DND-41 (cell line): Measurements from ENCODE around the gene ZNF132.
"Not testable (repeated sequence)": the region's sequence is repeated elsewhere in the genome, so short reads cannot be mapped to it uniquely, and the experiment has no call there.

Source experiments
- ATAC-seq: fragments of 200-7000 bp; cut with Tn5 transposase; 3 replicates; pipeline ENCODE4 v1.9.1; 2021; ENCODE audit warnings: low read depth; ENCODE audit not compliant: insufficient read depth
- DNase-seq: peaks from one replicate; pipeline ENCODE4 v3.0.0-alpha.2; 2020
- H2AFZ ChIP-seq: 2 replicates; pipeline ENCODE4 v1.6.0; 2012; ENCODE audit warnings: low read depth, low read length
- H3K27ac ChIP-seq: 2 replicates; pipeline ENCODE4 v1.5.1; 2012; ENCODE audit warnings: low read length, inconsistent platforms
- H3K27me3 ChIP-seq: fragments of 200-600 bp; sonication (generic); 2 replicates; pipeline ENCODE4 v1.6.0; 2012; ENCODE audit warnings: low read length, mild to moderate bottlenecking, inconsistent platforms; ENCODE audit not compliant: insufficient read depth, poor library complexity
- H3K36me3 ChIP-seq: 2 replicates; pipeline ENCODE4 v1.5.1; 2012; ENCODE audit warnings: low read length, inconsistent platforms; ENCODE audit not compliant: insufficient read depth
- H3K4me1 ChIP-seq: 2 replicates; pipeline ENCODE4 v1.5.1; 2012; ENCODE audit warnings: mild to moderate bottlenecking, low read length; ENCODE audit not compliant: insufficient read depth
- H3K4me2 ChIP-seq: 2 replicates; pipeline ENCODE4 v1.6.0; 2012; ENCODE audit warnings: mild to moderate bottlenecking, moderate library complexity, low read length, inconsistent platforms; ENCODE audit not compliant: insufficient read depth
- H3K4me3 ChIP-seq, 2 experiments: fragments of 200-600 bp in 1 of 2; shearing (Covaris generic) in 1 of 2; 2 replicates each; pipeline ENCODE4 v1.5.1; 2012 to 2016; ENCODE audit warnings: inconsistent platforms in 2 of 2, low read length in 2 of 2, mild to moderate bottlenecking in 2 of 2, low read depth in 1 of 2, moderate library complexity in 1 of 2
- H3K79me2 ChIP-seq: 2 replicates; pipeline ENCODE4 v1.6.0; 2012; ENCODE audit warnings: low read length, inconsistent platforms; ENCODE audit not compliant: insufficient read depth
- H3K9ac ChIP-seq: 2 replicates; pipeline ENCODE4 v1.6.0; 2012; ENCODE audit warnings: low read depth, mild to moderate bottlenecking, inconsistent platforms, low read length, moderate library complexity
- H3K9me3 ChIP-seq: 2 replicates; pipeline ENCODE4 v1.5.1; 2012; ENCODE audit warnings: low read length, moderate library complexity, mild to moderate bottlenecking, inconsistent platforms; ENCODE audit not compliant: insufficient read depth, severe bottlenecking
- H4K20me1 ChIP-seq: 2 replicates; pipeline ENCODE4 v1.6.0; 2012; ENCODE audit warnings: low read length; ENCODE audit not compliant: insufficient read depth
- CTCF ChIP-seq: IDR thresholded peaks from 2 replicates; pipeline ENCODE4 v1.5.1; 2012; ENCODE audit warnings: borderline replicate concordance, low read length, moderate library complexity, mild to moderate bottlenecking; ENCODE audit not compliant: poor library complexity, severe bottlenecking; ENCODE audit errors: extremely low read depth
- EZH2 ChIP-seq: IDR thresholded peaks from 3 replicates; pipeline ENCODE4 v1.6.1; 2012; ENCODE audit warnings: borderline replicate concordance, low read depth, mild to moderate bottlenecking, moderate library complexity, low read length, inconsistent platforms; ENCODE audit not compliant: severe bottlenecking

ZNF132 gene

GRCh38 chr19:58408152-58409009 is 31.6 kb downstream of the ZNF132 start, which contains the start of gene ZNF584:
TSS of gene ZNF584 (plus strand) at chr19:58408649. CDS start at chr19:58409148, 499 bp downstream.
- peaks cover 5% of the 10 kb centered on the region; the same call in 1 of the 2 replicates for H3K36me3 ChIP-seq
- H3K4me1 ChIP-seq: peaks cover 28% of the 10 kb centered on the region
- ATAC-seq: peak; percentile 96
- H3K79me2 ChIP-seq: peaks cover 40% of the 10 kb centered on the region
- peak; percentile 97 for DNase-seq
- H3K27ac ChIP-seq: peak within 1 kb of the TSS; percentile 78
- H4K20me1 ChIP-seq: no peaks in the 10 kb centered on the region
- H3K9ac ChIP-seq: peak within 1 kb of the TSS; percentile 77
- H3K4me3 ChIP-seq: peak within 1 kb of the TSS; percentile 58 to 96
- H3K4me2 ChIP-seq: peak within 1 kb of the TSS; percentile 75
- TF ChIP-seq CTCF (peak; percentile 48), EZH2 (no peak)
- H3K27me3 ChIP-seq: no peaks in the 10 kb centered on the region
- peak within 1 kb of the TSS; percentile 87 for H2AFZ ChIP-seq
- no peaks in the 10 kb centered on the region for H3K9me3 ChIP-seq

- no peak for ATAC-seq
- peak overlapping the region; percentile 78 for H3K27ac ChIP-seq
- H3K36me3 ChIP-seq: peaks cover 5% of the 10 kb centered on the region; the same call in 1 of the 2 replicates
- H3K4me1 ChIP-seq: peaks cover 29% of the 10 kb centered on the region
- H3K4me2 ChIP-seq: peak overlapping the region; percentile 75
- no peak for TF ChIP-seq CTCF
- TF ChIP-seq EZH2: no peak
- no peaks in the 10 kb centered on the region for H4K20me1 ChIP-seq
- peaks cover 40% of the 10 kb centered on the region for H3K79me2 ChIP-seq
- no peaks in the 10 kb centered on the region for H3K27me3 ChIP-seq
- no peaks in the 10 kb centered on the region for H3K9me3 ChIP-seq
- H3K4me3 ChIP-seq: peak overlapping the region; percentile 58 to 96
- DNase-seq: no peak
- H2AFZ ChIP-seq: peak overlapping the region; percentile 65
- peak overlapping the region; percentile 77 for H3K9ac ChIP-seq
Measured at GRCh38 chr19:58407658-58408151, 32.2 kb downstream of the ZNF132 start.

- H4K20me1 ChIP-seq: no peaks in the 10 kb centered on the region
- H3K4me1 ChIP-seq: peaks cover 36% of the 10 kb centered on the region
- H3K79me2 ChIP-seq: peaks cover 42% of the 10 kb centered on the region
- H3K27ac ChIP-seq: peak overlapping the region; percentile 78
- ATAC-seq (no peak), DNase-seq (no peak)
- H3K9me3 ChIP-seq: no peaks in the 10 kb centered on the region
- H3K36me3 ChIP-seq: peaks cover 5% of the 10 kb centered on the region; the same call in 1 of the 2 replicates
- TF ChIP-seq EZH2 (no peak), CTCF (peak; percentile 28)
- peak overlapping the region; percentile 58 to 96; a peak in 3 of 4 replicates for H3K4me3 ChIP-seq
- no peaks in the 10 kb centered on the region for H3K27me3 ChIP-seq
- H3K9ac ChIP-seq: peak overlapping the region; percentile 77
- peak overlapping the region; percentile 75 for H3K4me2 ChIP-seq
- H2AFZ ChIP-seq: no peak overlapping the region
Measured at GRCh38 chr19:58406818-58407657, 32.9 kb downstream of the ZNF132 start.

GRCh38 chr19:58403920-58404478 is 36.0 kb downstream of the ZNF132 start:
- H3K4me2 ChIP-seq, H3K4me3 ChIP-seq, DNase-seq, H3K9ac ChIP-seq, ATAC-seq, H3K9me3 ChIP-seq, H4K20me1 ChIP-seq, H3K27me3 ChIP-seq, H2AFZ ChIP-seq, H3K27ac ChIP-seq, H3K36me3 ChIP-seq: not testable (repeated sequence)
- peaks cover 28% of the 10 kb centered on the region for H3K79me2 ChIP-seq
- H3K4me1 ChIP-seq: peaks cover 37% of the 10 kb centered on the region
